A549 (cell line): ENCODE data around the gene SIGLEC8.

Experiments used
- CEBPB ChIP-seq, 2 experiments: fragments of >200 bp in 1 of 2; sonication (Bioruptor Twin) in 1 of 2; formaldehyde crosslinking in 1 of 2; IDR thresholded peaks; 2 replicates each; pipeline ENCODE4 v1.6.1; 2012 to 2016
- CTCF ChIP-seq: fragments of >200 bp; sonication (Bioruptor Twin); formaldehyde crosslinking; IDR thresholded peaks from 3 replicates; pipeline ENCODE4 v1.5.1; 2016
- E2F6 ChIP-seq: IDR thresholded peaks from 2 replicates; pipeline ENCODE4 v1.6.1; 2012; ENCODE audit warnings: low read depth, borderline replicate concordance
- EHMT2 ChIP-seq: fragments of 200-600 bp; sonication (generic); IDR thresholded peaks from 2 replicates; pipeline ENCODE4 v1.6.1; 2016; ENCODE audit warnings: antibody characterized with exemption, low read depth, mild to moderate bottlenecking, moderate library complexity
- HDAC2 ChIP-seq: fragments of 200-600 bp; sonication (generic); IDR thresholded peaks from 2 replicates; pipeline ENCODE4 v1.6.1; 2016
- HMGXB4 ChIP-seq: fragments of 250-450 bp; sonication (Bioruptor Pico); IDR thresholded peaks from 2 replicates; pipeline ENCODE4 v1.5.0; 2021; ENCODE audit warnings: mild to moderate bottlenecking, moderate library complexity, borderline replicate concordance
- HOXA7 ChIP-seq: fragments of 250-450 bp; sonication (Bioruptor Pico); IDR thresholded peaks from 2 replicates; pipeline ENCODE4 v1.5.0; 2020; ENCODE audit warnings: mild to moderate bottlenecking, moderate library complexity
- MAX ChIP-seq: IDR thresholded peaks from 2 replicates; pipeline ENCODE4 v1.6.1; 2012
- POLR2A ChIP-seq: IDR thresholded peaks from 2 replicates; pipeline ENCODE4 v1.6.1; 2012; ENCODE audit warnings: mild to moderate bottlenecking, low read length
- RAD21 ChIP-seq, 2 experiments: fragments of >200 bp in 1 of 2; sonication (Bioruptor Twin) in 1 of 2; formaldehyde crosslinking in 1 of 2; IDR thresholded peaks in 1 of 2; conservative IDR thresholded peaks in 1 of 2; 2 replicates in 1 of 2; 3 replicates in 1 of 2; pipeline ENCODE4 v1.6.1; 2012 to 2018; ENCODE audit warnings: inconsistent platforms in 1 of 2
- ZC3H11A ChIP-seq: fragments of 450-650 bp; IDR thresholded peaks from 2 replicates; pipeline ENCODE4 v1.6.1; 2014; ENCODE audit warnings: antibody characterized with exemption, mild to moderate bottlenecking
- ZFP36 ChIP-seq: fragments of 450-650 bp; IDR thresholded peaks from 2 replicates; pipeline ENCODE4 v1.6.1; 2014; ENCODE audit warnings: borderline replicate concordance; ENCODE audit not compliant: partially characterized antibody

GRCh38 chr19:51441410-51442390, 16.6 kb downstream of the SIGLEC8 start:
- TF ChIP-seq EHMT2 (no peak), CEBPB (IDR thresholded peaks at IDR 0.05) (no peak), POLR2A (no peak), HDAC2 (no peak), HOXA7 (CRISPR knock-in tag) (no peak), CTCF (no peak), E2F6 (no peak), ZC3H11A (no peak), ZFP36 (no peak), HMGXB4 (CRISPR knock-in tag) (no peak), MAX (no peak), RAD21 (conservative IDR thresholded peaks at IDR 0.05 in 1 of 2, IDR thresholded peaks at IDR 0.05 in 1 of 2) (no peak)
